GM18870 (cell line): ENCODE data around the gene ZNF385D.

Experiments used
- ATAC-seq: cut with Tn5 transposase; IDR thresholded peaks from one replicate; pipeline ENCODE4 v1.9.1; 2021; ENCODE audit warnings: moderate library complexity; ENCODE audit not compliant: unreplicated experiment

The ZNF385D gene

GRCh38 chr3:21750080-21750696 is 822 bp downstream of the ZNF385D start:
- no peak for ATAC-seq

- no peak for ATAC-seq
Measured at GRCh38 chr3:21747966-21748555, 2.9 kb downstream of the ZNF385D start.

DNA sequence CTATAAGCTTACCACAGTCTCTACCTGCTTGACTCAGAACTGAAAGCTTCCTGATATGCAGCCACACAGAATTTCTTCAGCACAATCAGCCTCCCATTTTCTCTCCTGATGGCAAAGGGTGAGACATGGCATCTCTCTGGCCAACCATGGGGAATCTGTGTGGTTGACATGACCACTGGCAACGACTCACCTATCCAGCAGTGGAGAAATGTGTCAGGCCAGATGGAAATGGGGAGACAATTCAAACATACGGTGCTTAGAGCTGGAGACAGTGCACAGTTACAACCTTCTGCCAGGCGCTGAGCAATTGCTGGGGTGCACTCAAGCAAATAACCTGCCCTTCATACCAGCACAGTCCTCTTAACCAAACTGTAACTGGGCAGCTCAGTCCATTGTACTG is 3.6 kb downstream of the ZNF385D start:
- ATAC-seq, result no peak

GRCh38 chr3:21745966-21746365 is 5.0 kb downstream of the ZNF385D start:
- no peak for ATAC-seq

DNA sequence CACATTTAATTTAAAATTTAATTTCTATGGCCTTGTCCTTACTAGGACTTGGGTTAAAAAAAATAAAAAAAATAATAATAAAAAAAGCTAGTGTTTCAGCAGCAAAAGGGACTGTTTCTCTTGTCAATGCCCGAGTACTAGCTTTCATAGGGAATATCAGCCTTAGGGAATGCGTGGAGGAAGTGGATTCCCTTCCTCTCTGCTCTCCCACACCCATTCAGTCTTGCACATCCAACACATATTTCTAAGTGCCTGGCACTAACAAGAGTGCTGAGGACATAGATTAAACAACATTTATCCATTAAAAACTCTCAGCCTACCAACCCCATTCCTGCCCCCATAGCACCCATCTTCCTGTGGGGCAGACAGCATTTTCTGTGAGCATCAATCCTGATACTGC is 6.2 kb downstream of the ZNF385D start:
- ATAC-seq, result no peak

GRCh38 chr3:21738935-21739702 is 11.9 kb downstream of the ZNF385D start:
- ATAC-seq, result no peak

GRCh38 chr3:21738283-21738682 is 12.7 kb downstream of the ZNF385D start:
- ATAC-seq, result no peak

DNA sequence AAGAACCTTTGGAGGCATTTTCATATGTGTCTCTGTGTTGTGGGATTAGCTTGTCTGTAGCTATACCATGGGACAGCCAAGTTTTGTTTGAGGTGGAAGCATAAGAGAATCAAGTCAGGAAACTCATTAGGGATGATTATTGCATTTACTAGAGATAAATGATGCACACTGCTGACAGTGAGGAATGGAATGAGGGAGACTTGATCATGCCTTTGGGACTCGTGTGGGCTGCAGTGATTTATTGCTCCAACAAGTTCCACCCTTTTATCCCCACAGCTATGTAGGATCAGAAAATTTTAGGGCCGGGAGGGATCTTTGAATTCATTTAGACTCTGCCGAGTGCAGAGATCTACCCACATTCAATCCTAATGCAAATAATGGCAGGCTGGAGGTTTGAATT is 16.3 kb downstream of the ZNF385D start:
- no peak for ATAC-seq

DNA sequence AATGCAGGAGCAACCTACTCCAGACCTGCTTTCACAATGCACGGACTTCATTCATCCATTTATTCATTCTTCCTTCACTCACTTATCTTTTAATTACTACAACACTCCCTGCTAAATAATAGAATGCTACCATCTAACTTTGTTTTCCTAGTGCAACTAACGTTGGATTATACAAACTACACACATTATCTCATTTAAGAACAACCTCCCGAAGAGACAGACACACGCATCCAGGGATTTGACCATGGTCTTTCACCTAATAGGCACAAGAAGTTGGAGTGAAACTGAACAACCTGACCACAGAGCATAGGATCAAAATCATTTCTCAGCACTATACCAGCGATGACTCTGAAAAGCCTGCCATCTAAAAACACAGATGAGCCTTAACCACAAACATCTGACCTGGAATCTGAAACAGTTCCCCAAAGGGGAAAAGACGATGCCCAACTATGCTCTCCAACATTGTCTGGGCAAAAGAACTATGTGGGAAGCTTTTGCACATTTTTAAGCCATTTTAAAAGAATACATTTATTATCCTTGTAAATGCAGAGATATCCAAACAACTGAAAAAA is 21.0 kb downstream of the ZNF385D start:
- no peak for ATAC-seq

DNA sequence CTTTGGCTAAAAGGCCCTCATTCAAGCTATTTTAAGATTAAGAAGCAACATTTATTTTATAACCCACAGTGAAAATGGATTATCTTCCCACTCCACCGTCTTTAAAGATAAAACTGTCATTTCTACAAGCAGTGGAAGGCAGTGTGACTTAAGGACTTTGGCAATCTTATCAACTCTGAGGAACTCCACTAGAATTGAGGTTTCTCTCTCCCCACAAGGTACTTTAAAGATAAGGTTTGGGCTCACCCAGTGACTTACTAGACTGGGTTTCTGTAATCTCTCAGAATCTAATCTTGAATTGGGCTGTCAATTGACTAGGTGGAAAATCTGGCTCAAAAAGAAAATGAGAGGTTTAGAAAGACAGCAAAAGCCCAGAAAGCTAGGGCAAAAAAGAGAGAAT is 21.7 kb downstream of the ZNF385D start:
- no peak for ATAC-seq

DNA sequence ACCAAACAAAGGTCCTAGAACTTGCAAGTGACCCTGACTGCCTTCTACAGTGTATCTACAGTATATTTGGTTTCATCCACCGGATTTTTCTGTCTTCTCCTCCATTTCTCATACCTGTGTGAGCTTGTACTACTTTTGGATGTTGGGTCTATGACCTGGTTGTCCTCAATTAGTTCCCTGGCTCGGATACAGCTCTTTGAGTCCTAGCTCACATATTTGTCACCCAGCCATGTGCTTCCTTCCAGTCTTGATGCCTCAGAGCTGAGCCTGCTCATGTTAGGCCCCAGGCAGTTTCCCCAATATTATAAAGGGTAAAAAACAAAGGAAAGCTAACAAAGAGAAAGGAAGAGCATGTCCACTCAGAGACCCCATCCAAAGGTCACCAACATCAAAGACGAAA is 28.2 kb downstream of the ZNF385D start:
- no peak for ATAC-seq

DNA sequence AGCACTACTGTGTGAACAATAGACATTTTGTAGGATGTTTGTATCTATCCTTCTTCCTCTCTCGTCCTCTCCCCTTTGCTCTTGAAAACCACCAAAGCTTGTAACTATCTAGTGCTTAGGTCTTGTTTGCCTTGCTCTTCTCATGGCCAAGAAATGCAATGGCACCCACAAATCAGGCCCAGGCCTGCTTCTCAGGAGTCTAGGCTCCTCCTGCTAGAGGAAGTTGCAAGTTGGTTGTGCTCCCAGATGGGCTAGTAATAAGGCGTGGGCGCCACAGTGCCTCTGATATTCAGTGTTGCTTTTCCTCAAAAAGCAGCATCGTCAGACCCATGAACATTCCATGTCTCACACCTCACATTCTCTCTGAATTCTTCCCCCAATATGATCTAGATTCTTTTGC is 28.7 kb downstream of the ZNF385D start:
- no peak for ATAC-seq

- no peak for ATAC-seq
Measured at GRCh38 chr3:21718943-21719591, 31.9 kb downstream of the ZNF385D start.

DNA sequence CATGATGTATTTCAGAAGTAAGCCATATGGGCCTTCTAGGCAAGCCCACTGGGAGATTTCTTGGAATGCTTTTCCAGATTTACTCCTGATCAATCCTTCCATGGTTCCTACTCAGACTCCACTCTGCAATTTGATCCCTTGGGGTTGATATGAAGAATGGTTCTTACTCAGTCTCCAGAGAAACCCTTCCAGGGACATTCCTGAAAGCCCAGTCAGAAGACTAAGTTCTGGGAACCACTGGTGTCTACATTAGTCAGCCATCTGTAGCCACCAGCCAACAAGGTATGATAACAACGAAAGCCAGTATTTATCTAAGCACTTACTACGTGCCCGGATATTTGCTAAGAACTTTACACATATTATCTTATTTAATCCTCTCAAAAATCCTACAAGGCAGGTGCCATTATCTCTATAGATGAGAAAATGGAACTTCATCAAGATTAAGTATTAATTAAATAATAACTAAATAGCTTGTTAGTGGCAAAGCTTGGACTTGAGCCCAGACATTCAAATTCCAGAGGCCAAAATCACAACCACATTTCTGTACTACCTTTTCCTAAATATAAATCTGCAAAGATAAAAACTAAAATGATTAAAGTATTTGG is 32.7 kb downstream of the ZNF385D start:
- no peak for ATAC-seq

DNA sequence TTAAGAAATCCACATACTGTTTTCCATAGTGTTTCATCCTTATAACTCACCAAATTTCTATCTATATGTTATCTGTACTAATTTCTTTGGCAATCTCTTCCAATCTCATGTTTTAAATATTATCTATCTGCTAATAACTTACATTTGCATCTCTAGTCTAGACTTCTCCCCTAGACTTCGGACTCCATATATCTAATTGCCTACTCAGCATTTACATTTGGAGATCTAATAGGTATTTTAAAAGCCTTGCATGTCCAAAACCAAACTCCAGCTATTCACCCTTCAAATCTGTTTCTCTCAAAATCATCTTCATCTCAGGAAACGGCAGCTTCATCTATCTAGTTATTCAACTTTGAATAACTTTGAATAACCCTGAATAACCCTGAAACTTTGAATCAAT is 35.3 kb downstream of the ZNF385D start:
- no peak for ATAC-seq

- ATAC-seq, result no peak
Measured at GRCh38 chr3:21705769-21706168, 45.2 kb downstream of the ZNF385D start.

- no peak for ATAC-seq
Measured at GRCh38 chr3:21704796-21705195, 46.2 kb downstream of the ZNF385D start.

- ATAC-seq, result no peak
Measured at GRCh38 chr3:21703291-21703690, 47.7 kb downstream of the ZNF385D start.

DNA sequence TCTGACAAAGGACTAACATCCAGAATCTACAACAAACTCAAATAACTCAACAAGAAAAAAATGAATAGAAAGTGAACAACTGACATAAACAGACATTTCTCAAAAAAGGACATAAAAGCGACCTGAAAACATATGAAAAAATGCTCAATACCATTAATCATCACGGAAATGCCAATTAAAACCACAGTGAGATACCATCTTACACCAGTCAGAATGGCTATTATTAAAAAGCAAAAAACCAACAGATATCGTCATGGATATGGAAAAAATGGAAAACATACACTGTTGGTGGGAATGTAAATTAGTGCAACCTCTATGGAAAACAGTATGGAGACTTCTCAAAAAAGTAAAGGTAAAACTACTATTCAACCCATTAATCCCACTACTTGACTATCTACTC is 53.3 kb downstream of the ZNF385D start:
- no peak for ATAC-seq

DNA sequence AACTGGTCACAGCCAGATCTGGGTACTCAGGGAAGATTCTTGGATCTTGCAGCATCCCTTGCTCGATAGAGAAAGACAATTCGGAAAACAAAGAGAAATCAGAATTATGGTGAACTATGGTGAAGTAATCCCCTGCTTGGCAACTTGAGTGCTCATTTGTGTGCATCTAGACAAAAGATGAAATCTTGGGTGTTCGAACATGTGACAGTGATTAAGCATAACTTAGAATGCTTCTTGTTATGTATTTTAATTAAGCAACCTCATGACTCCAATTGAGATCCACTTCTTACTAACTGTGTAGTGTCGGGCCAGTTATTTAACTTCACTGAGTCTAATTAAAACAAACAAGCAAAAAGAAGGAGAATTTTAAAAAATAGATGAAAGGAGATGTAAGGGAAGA is 56.5 kb downstream of the ZNF385D start:
- ATAC-seq, result no peak

DNA sequence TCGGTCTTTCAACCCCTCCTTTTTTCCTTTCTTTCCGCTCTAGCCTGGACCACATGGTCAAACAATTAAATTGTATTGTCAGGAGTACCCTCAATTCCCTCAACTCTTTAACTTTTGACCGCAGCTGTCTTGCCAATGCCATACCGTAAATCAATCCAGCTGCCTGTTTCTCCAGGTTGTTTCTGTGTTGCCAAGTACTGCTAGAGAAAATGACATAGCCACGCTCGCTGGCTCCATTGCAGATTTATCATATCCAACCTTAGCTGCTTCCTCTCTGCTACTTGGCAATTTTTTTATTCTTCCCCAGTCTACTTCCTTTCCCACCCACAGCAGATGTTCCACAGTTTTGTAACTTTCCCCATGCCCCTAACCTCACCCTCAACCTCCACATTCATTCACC is 60.0 kb downstream of the ZNF385D start:
- ATAC-seq, result no peak
